B cell (primary cell): ENCODE measurements around the gene USP6NL. TPM values are rescaled to one million over a fixed set of nuclear protein-coding genes. Genes with fewer than 3 reads are reported as not detected.
A peak's percentile ranks its signal among the peaks of the same experiment; 100 is the strongest.

Experiments used
- ATAC-seq: fragments of 200-7000 bp; cut with Tn5 transposase; one replicate; pipeline ENCODE4 v1.10.0; 2021; ENCODE audit warnings: low read depth, mild to moderate bottlenecking, moderate number of reproducible peaks, moderate library complexity
- CTCF ChIA-PET: fragments of 350-600 bp; sonication (Branson Sonifier 250); formaldehyde crosslinking; loops from one replicate; lab custom pipeline; 2021; ENCODE audit warnings: antibody characterized with exemption, inconsistent platforms; lab: Charles Lee
- POLR2A ChIA-PET: fragments of 350-600 bp; sonication (Branson Sonifier 250); formaldehyde crosslinking; loops from one replicate; lab custom pipeline; 2021; ENCODE audit warnings: antibody characterized with exemption; lab: Charles Lee
- DNase-seq: peaks from one replicate; pipeline ENCODE4 v3.0.0; 2013
- H2AFZ ChIP-seq: 2 replicates; pipeline ENCODE4 v1.6.1; 2012; ENCODE audit warnings: mild to moderate bottlenecking, low read depth, low read length; ENCODE audit not compliant: insufficient read depth, poor library complexity, severe bottlenecking
- H3K27ac ChIP-seq, 2 donors: 1 replicate in 1 of 2; 2 replicates in 1 of 2; pipeline ENCODE4 v1.5.1; 2012 to 2013; ENCODE audit warnings: low read length in 2 of 2, mild to moderate bottlenecking in 2 of 2, moderate library complexity in 1 of 2
- H3K27me3 ChIP-seq, 4 experiments: fragments of 200-600 bp in 1 of 4; sonication (generic) in 1 of 4; replicated peaks in 1 of 4; 1 replicate in 2 of 4; 2 replicates in 2 of 4; pipeline versions ENCODE4 v1.6.1 to v1.7.0; 2013 to 2016; ENCODE audit warnings: low read length in 3 of 4, mild to moderate bottlenecking in 2 of 4, mixed read lengths in 1 of 4, moderate library complexity in 1 of 4; ENCODE audit not compliant: insufficient read depth in 4 of 4, control insufficient read depth in 3 of 4; ENCODE audit errors: control extremely low read depth in 1 of 4
- H3K36me3 ChIP-seq, 2 experiments: replicated peaks in 1 of 2; 1 replicate in 1 of 2; 2 replicates in 1 of 2; pipeline versions ENCODE4 v1.6.1 to v1.7.1; 2013; ENCODE audit warnings: low read length in 1 of 2; ENCODE audit not compliant: insufficient read depth in 2 of 2, control insufficient read depth in 1 of 2; ENCODE audit errors: control extremely low read depth in 1 of 2, extremely low read depth in 1 of 2
- H3K4me1 ChIP-seq, 2 donors: fragments of 200-600 bp in 1 of 2; sonication (generic) in 1 of 2; 1 replicate in 1 of 2; 2 replicates in 1 of 2; pipeline versions ENCODE4 v1.5.1 to v1.6.1; 2013 to 2017; ENCODE audit warnings: low read length in 2 of 2; ENCODE audit not compliant: control insufficient read depth in 2 of 2, insufficient read depth in 2 of 2
- H3K4me2 ChIP-seq: replicated peaks from 2 replicates; pipeline ENCODE3; 2012; ENCODE audit warnings: mild to moderate bottlenecking, low read depth, low read length; ENCODE audit not compliant: poor library complexity, severe bottlenecking
- H3K4me3 ChIP-seq, 5 experiments: fragments of 200-600 bp in 1 of 5; sonication (generic) in 1 of 5; 1 replicate in 3 of 5; 2 replicates in 2 of 5; pipeline versions ENCODE4 v1.5.1 to v1.7.0; 2011 to 2016; ENCODE audit warnings: low read length in 4 of 5, mild to moderate bottlenecking in 4 of 5, low read depth in 2 of 5, control low read depth in 1 of 5, moderate library complexity in 1 of 5; ENCODE audit not compliant: insufficient read depth in 1 of 5; ENCODE audit errors: control extremely low read depth in 1 of 5, extremely low read depth in 1 of 5
- H3K79me2 ChIP-seq: fragments of 200-600 bp; sonication (generic); one replicate; pipeline ENCODE4 v1.6.0; 2016; ENCODE audit warnings: low read length; ENCODE audit not compliant: control insufficient read depth, insufficient read depth
- H3K9ac ChIP-seq: fragments of 200-600 bp; sonication (generic); 2 replicates; pipeline ENCODE4 v1.6.1; 2017; ENCODE audit warnings: mild to moderate bottlenecking, low read length, moderate library complexity
- H3K9me3 ChIP-seq, 3 donors: one replicate each; pipeline versions ENCODE4 v1.6.1 to v1.7.1; 2013; ENCODE audit warnings: low read length in 2 of 3; ENCODE audit not compliant: control insufficient read depth in 2 of 3, insufficient read depth in 1 of 3; ENCODE audit errors: control extremely low read depth in 1 of 3
- H4K20me1 ChIP-seq: 2 replicates; pipeline ENCODE4 v1.6.0; 2012; ENCODE audit warnings: mild to moderate bottlenecking, low read length; ENCODE audit not compliant: insufficient read depth, control insufficient read depth, poor library complexity, severe bottlenecking
- H3K27ac Mint-ChIP-seq: one replicate; pipeline ENCODE4 v1.8.0; 2021; ENCODE audit warnings: mixed read lengths
- H3K27me3 Mint-ChIP-seq: one replicate; pipeline ENCODE4 v1.8.0; 2021; ENCODE audit warnings: mixed read lengths
- H3K4me1 Mint-ChIP-seq: one replicate; pipeline ENCODE4 v1.8.0; 2021; ENCODE audit warnings: mixed read lengths
- H3K4me3 Mint-ChIP-seq: one replicate; pipeline ENCODE4 v1.8.0; 2021; ENCODE audit warnings: mixed read lengths
- H3K9me3 Mint-ChIP-seq: one replicate; pipeline ENCODE4 v1.8.0; 2022; ENCODE audit warnings: mixed read lengths; ENCODE audit not compliant: insufficient read depth
- CTCF ChIP-seq: fragments of 200-600 bp; IDR thresholded peaks from one replicate; pipeline ENCODE4 v1.8.0; 2022; ENCODE audit warnings: antibody characterized with exemption, mild to moderate bottlenecking
- EZH2 ChIP-seq: IDR thresholded peaks from 2 replicates; pipeline ENCODE4 v1.6.1; 2012; ENCODE audit warnings: borderline replicate concordance, low read depth, mild to moderate bottlenecking, moderate library complexity, low read length; ENCODE audit not compliant: insufficient read depth, poor library complexity, severe bottlenecking
- WGBS: methylation state at CpG from one replicate; pipeline ENCODE4 v1.1.5; 2013; ENCODE audit warnings: missing lambda C conversion rate; ENCODE audit not compliant: insufficient coverage; 5-methylcytosine and 5-hydroxymethylcytosine counted together
- intact Hi-C: fragments of 100-400 bp; cut with micrococcal nuclease; formaldehyde crosslinking; loops from one replicate; pipeline ENCODE4 v1.10.0; 2022
- polyA plus RNA-seq: library from polyadenylated mRNA; depleted of rRNA; stranded (reverse); fragments of >200 nt; gene quantifications from 2 replicates; pipeline ENCODE4 v1.2.3, GENCODE V29; 2012
- total RNA-seq, 2 donors: library from RNA; stranded (reverse); fragments of 120-200 nt in 1 of 2; gene quantifications; 1 replicate in 1 of 2; 2 replicates in 1 of 2; pipeline versions ENCODE4 v1.2.3 to v1.2.4, GENCODE V29; 2013 to 2022

The USP6NL gene
- total and polyA plus RNA-seq, 2 donors (not counting 1 experiment from before 2014, with no cell fraction given) = 27.0 to 61.5 TPM

- peak overlapping the region; percentile 96 for H3K27ac Mint-ChIP-seq
- WGBS = no CpG with 5 or more reads among the region's 3 CpGs
- H3K9me3 Mint-ChIP-seq = no peaks in the 10 kb centered on the region
- TF ChIP-seq EZH2 (no peak), CTCF (no peak)
- H3K4me1 Mint-ChIP-seq = peaks cover 60% of the 10 kb centered on the region
- Histone ChIP-seq H3K4me1 (peaks cover 50 to 53% of the 10 kb centered on the region in 2 donors), H3K4me2 (peak overlapping the region; percentile 95), H3K27ac (peak overlapping the region; percentile 63 to 87), H3K4me3 (peak overlapping the region; percentile 70 to 87 (median 81)), H3K36me3 (no peaks in the 10 kb centered on the region), H2AFZ (peak overlapping the region; percentile 6), H3K9ac (peak overlapping the region; percentile 82), H3K79me2 (peaks cover 71% of the 10 kb centered on the region), H4K20me1 (no peaks in the 10 kb centered on the region), H3K27me3 (no peaks in the 10 kb centered on the region), H3K9me3 (no peaks in the 10 kb centered on the region)
- ChIA-PET CTCF (interaction anchor here (0.6 to 5.4 kb wide), 14 partner anchors 11 to 119 kb away, joined by 3 to 27 read pairs (median 4); no protein-coding TSS in a partner anchor), POLR2A (interaction anchor here (0.6 to 1.3 kb wide), 9 partner anchors 15 to 444 kb away, joined by 3 to 6 read pairs (median 5); no protein-coding TSS in a partner anchor)
- intact Hi-C loops = loop anchor here (1.0 to 5.0 kb wide), 8 partner anchors 15 to 437 kb away; no protein-coding TSS in a partner anchor
- H3K4me3 Mint-ChIP-seq = peak overlapping the region; percentile 92
- DNase-seq (peak; percentile 55), ATAC-seq (no peak)
- no peaks in the 10 kb centered on the region for H3K27me3 Mint-ChIP-seq
Observed at GRCh38 chr10:11609492-11610093, 1.9 kb downstream of the USP6NL start.

GRCh38 chr10:11609052-11609451 lies 2.4 kb downstream of the USP6NL start:
- Histone ChIP-seq H3K4me2 (peak overlapping the region; percentile 95), H3K9ac (peak overlapping the region; percentile 82), H3K4me3 (peak overlapping the region in 4 of 5 experiments; percentile 70 to 85 (median 80)), H3K27me3 (no peaks in the 10 kb centered on the region), H3K27ac (peak overlapping the region; percentile 65 to 87), H2AFZ (no peak overlapping the region), H4K20me1 (no peaks in the 10 kb centered on the region), H3K4me1 (peaks cover 53 to 58% of the 10 kb centered on the region in 2 donors), H3K36me3 (no peaks in the 10 kb centered on the region), H3K9me3 (no peaks in the 10 kb centered on the region), H3K79me2 (peaks cover 76% of the 10 kb centered on the region)
- intact Hi-C loops = loop anchor here (2.0 to 5.0 kb wide), 5 partner anchors 14 to 437 kb away; no protein-coding TSS in a partner anchor
- peak overlapping the region; percentile 96 for H3K27ac Mint-ChIP-seq
- ChIA-PET POLR2A (interaction anchor here (1.0 to 1.3 kb wide), 5 partner anchors 14 to 100 kb away, joined by 3 to 7 read pairs (median 3); no protein-coding TSS in a partner anchor), CTCF (interaction anchor here (1.0 to 5.4 kb wide), 18 partner anchors 14 to 148 kb away, joined by 3 to 27 read pairs (median 4); no protein-coding TSS in a partner anchor)
- no peaks in the 10 kb centered on the region for H3K9me3 Mint-ChIP-seq
- TF ChIP-seq CTCF (no peak), EZH2 (no peak)
- peak overlapping the region; percentile 92 for H3K4me3 Mint-ChIP-seq
- no peak for ATAC-seq
- 80% methylated on average over 1 of the region's 7 CpGs for WGBS
- no peaks in the 10 kb centered on the region for H3K27me3 Mint-ChIP-seq
- DNase-seq = no peak
- H3K4me1 Mint-ChIP-seq = peaks cover 64% of the 10 kb centered on the region
